ENCODE data around the gene MBD5.

- TF ChIP-seq GABPA (IDR thresholded peaks at IDR 0.05 in 1 of 2, conservative IDR thresholded peaks at IDR 0.05 in 1 of 2) (no peak), EGR1 (IDR thresholded peaks at IDR 0.05; ENCODE audit: low read depth in 2 of 2) (no peak)
Measured at GRCh38 chr2:148526509-148527346, 505.8 kb downstream of the MBD5 start.

All from liver (tissue), 2 donors.